Measurements from ENCODE around the gene SYT13.
A peak's percentile ranks its signal among the peaks of the same experiment; 100 is the strongest.

The SYT13 gene

GRCh38 chr11:45305874-45306623 is 19.9 kb upstream of the SYT13 start:
- no peak for DNase-seq

DNA sequence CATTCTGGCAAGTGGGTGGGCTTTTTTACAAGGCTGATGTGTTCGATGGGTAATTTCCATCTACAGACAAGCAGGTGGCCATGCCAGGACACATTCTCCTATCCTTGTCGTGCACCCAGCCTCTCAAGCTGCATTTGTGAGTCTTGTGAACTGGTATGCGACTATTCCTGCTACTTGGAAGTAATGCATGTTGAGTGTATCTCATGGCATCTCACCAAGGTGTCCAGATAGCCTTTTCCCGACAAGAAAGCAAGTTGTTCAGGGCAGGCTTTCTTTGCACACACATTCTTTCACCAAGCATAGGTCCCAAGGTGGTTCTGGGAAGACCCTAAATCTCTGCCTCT is 18.8 kb upstream of the SYT13 start:
- no peak for DNase-seq

DNA sequence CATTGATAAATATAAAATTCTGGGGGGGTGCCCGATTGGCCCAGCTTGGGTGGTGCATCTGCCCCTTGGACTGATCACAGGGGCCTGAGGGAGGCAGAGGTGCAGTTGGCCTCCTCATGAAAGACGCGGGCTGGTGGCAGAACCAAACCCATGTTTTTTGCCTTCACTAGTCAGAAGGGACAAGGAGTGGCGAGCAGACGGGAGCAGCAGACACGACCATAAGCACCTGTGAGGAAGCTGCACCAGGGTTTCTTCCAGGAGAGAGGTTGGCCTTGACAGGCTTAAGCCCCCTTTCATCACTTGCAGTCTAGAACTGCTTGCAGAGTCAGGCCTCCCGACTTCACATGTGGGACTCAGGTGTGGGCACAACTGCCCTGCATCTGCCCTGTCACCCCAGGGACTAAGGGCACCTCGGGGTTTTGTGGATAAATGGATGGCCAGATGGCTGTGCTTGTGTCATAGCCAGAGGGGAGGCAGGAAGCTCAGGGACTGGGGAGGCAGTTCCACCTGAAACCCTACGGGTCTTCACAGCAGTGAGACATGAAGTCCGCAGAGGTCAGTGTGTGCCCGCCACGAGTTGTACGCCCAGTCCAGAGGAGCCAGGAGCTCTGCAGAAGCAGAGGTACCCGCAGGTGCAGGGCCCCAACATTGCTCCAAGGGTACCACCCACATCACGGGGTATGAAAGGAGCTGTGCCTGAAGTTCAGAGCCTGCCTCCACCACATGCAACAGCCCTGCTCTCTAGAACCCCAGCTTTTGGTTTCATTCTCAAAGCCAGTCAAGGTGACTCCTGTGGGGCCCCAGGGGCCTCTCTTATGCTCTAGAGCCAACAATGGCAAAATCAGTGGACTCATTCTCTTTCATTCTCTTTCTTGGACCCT is 18.2 kb upstream of the SYT13 start:
- DNase-seq, result no peak

DNA sequence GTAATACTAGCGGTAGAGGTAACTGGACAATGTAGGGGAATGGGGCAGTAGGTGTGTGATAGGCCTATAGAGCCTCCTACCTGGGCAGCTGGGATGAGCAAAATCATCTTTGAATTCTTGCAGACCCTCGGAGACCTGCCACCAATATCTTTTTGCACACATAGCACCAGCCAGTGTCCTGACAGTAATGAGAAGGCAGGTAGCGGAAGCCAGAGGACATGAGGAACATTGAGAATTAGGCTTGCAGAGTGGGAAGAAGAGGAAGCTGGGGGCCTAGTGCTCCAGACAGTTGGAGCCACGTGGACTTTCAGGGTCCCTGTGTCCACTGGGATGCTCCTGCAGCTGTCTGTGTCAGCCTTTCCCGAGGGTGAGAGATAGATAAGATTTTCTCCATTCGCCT is 17.2 kb upstream of the SYT13 start:
- DNase-seq, result no peak

DNA sequence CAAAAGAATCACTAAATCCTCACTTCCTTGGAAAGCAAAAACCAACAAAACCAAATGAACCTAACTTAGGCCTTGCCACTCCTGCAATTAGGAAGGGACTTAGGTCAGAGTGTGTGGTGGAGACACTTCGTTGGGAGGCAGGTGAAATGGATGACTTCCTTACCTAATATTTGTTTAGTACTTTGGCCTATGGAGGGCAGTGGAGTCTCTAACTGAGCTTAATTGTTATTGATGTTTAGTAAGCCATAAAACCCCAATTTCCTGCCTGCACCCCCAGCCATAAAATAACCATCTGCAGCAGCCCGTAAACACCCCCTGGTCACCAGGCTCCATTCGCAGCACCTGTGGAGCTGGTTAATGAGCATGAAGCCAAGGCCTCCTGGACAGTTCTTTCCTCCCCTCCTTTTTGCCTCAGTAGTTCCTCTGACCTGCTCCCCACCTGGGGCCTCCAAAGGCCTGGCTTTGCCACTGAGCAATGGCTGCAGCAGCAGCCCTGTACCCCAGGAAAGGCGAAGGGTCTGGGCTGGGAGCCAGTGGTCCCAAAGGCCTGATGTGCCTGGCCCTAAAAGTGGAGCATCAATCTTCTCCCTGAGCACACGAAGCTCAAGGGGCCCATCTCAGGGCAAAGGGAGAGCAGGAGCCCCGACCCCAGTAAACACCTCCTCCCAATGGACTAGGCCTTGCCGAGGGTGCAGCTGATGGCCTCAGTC is 15.6 kb upstream of the SYT13 start:
- DNase-seq, result no peak

- DNase-seq, result no peak
Observed at GRCh38 chr11:45300715-45301114, 14.6 kb upstream of the SYT13 start.

GRCh38 chr11:45298718-45299117 is 12.6 kb upstream of the SYT13 start:
- no peak for DNase-seq

DNA sequence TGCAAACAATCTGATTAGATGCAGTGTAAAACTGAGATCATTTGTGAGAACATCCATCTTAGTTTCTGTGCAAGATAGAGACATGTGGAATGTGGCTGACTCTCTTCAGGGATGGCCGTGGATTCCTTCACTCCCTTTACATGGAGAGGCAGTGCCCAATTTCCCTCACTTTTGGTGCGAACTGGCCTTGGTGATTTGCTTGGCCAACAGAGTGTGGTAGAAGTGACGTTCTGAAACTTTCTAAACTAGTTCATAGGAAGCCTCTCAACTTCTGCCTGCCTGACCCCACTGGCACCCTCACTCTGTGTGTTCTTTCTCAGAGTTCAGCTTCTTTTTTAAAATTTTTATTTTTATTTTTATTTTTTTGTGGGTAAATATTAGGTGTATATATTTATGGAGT is 9.9 kb upstream of the SYT13 start:
- DNase-seq, result no peak

DNA sequence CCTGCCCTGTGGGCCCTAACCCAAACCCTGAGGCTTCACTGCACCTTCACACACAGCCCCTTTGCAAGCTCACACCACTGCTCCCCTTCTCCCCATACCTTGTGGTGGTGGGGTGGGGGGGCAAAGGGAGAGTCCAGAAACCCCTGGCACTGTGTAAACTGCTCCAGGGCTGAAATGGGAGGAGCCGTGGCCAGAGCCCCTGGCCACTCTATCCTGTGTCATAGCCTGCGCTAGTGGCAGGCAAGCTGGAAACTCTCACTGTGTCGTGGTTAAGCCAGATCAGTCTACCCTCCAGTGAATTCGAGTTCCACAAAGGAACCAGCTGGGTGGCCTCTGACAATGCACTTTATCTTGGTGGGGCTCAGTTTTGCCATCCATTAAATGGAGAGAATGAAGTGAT is 8.4 kb upstream of the SYT13 start:
- no peak for DNase-seq

DNA sequence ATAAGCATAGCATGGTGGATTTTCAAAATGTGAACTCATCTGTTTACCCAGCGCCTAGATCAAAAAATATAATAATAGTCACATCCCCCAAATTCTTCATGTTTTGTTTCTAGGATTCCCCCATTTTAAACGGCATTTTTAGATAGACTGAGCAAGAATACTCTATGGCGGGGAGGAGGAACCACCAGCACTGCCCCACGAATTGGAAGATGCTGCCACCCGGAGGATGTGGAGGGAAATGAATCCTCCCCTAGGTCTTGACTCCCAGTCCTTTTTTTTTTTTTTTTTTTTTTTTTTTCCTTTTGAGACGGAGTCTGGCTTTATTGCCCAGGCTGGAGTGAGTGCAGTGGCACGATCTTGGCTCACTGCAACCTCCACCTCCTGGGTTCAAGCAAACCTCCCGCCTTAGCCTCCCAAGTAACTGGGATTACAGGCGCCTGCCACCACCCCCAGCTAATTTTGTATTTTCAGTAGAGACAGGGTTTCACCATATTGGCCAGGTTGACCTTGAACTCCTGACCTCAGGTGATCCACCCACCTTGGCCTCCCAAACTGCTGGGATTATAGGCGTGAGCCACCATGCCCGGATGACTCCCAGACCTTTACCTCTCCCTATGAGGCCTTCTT is 7.5 kb upstream of the SYT13 start:
- peak; percentile 78 for DNase-seq

DNA sequence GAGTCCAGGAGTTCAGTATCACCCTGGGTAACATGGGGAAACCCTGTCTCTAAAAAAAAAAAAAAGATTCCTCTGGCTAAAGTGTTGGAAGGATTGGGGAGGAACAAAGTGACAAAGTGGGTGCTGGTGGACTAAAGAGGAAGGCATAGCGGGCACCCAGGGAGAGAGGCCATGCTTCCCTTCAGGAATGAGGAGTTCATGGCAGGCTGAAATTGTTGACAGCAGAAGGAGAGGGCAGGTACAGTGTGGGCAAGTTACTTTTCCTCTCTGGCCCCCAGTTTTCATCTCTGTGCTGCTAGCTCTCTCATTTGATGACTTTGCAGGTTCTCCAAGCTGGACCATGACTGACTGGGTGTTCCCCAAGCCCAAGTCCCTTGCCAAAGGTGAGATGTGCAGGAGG is 4.4 kb upstream of the SYT13 start:
- no peak for DNase-seq

DNA sequence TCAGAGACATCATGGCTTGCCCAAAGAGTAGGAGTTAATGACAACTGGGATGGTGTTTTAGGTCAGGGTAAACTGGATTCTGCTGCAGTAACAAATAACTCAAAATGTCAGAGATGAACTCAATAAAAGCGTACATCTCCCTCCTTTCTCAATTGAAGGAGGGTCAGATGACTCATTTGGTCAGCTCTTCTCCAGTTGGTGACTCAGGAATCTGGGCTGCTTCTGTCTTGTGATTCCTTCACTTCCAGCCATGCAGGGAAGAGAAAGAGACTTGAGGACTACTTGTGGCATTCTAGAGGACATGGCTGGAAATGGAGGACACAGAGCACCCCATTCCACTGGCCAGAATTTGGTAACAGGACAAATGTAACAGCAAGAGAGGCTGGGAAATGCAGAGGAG is 3.2 kb upstream of the SYT13 start:
- DNase-seq, result no peak

DNA sequence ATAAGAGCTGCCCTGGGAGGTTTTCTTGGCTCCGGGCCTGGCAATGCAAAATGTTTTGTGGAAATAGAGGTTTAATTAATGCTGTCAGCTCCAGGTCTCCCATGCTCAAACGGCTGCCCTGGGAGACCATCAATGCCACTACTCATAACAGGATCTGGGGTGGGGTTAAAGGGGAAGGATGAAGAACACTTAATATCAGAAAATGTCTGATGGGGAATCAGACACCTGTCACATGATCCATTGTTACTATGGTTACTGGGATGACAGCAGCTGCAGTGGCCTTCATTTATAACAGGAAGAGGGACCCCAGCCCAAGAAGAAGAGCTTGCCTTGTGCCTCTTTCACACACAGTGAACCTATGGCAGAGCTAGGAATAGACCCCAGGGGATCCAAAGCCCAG is 2.2 kb upstream of the SYT13 start:
- peak; percentile 50 for DNase-seq

DNA sequence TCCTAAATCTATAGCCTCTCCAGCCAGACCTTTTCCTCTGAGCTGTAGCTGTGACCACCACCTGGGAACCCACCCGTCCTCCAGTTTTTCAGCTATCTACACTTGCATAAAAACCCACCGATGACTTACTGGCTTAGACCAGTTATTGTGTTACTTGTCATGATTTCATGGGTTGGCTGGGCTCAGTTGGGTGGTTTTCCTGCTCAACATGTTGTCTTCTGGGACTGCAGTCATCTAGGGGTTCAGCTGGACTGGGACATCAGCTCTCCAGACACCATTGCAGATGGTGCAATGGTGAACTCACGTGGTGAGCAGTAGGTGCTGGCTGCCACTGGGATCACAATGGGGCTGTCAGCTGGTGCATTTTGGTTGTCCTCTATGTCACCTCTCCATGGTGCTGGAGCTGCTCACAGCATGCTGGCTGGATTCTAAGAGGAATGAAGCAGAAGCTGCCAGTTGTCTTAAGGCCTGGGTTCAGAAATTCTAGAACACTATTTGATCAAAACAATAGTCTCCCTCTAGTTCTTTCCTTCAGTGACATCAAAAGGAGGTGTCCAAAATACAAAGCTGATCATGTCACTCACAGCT is 1.3 kb upstream of the SYT13 start:
- no peak for DNase-seq

- no peak for DNase-seq
Observed at GRCh38 chr11:45285250-45285828, 802 bp downstream of the SYT13 start.

- DNase-seq, result no peak
Observed at GRCh38 chr11:45282081-45282480, 4.1 kb downstream of the SYT13 start.

GRCh38 chr11:45280449-45280848 is 5.7 kb downstream of the SYT13 start:
- peak; percentile 93 for DNase-seq

DNA sequence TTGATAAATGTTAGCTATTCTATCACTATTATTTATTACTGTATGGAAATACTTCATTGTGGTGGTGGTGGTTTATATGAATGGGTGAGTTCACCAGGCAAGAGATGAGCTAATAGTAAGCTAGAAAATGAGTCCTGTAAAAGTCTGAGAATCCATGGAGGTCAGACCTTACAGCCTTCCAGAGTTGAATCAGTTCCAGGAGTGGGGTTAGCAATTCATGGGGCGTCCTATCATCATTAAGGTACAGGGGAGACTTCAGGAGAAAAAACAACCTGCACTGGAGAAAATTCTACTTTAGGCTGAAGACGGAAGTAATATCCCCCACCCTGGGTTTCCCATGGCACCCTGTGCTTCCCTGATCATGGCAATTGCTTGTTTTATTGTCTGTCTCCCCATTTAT is 6.5 kb downstream of the SYT13 start:
- no peak for DNase-seq

DNA sequence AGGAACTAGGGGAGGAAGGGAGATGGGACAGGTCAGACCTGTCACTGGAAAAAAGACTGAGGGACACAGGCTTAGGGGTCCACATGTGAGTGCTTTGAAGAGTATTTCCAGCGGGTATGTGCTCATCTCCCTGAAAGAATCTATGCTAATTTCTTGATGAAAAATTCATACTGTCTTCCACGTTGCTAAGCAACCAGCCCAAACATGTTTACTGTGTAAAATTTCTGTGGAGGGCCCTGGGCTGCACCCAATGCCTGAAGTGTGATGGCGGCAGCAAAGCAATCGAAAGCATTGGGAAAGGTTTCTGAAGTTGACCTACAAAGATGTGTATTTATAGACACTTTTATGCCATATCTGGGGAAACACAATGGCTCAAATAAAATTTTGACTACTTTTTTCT is 7.4 kb downstream of the SYT13 start:
- DNase-seq, result no peak

DNA sequence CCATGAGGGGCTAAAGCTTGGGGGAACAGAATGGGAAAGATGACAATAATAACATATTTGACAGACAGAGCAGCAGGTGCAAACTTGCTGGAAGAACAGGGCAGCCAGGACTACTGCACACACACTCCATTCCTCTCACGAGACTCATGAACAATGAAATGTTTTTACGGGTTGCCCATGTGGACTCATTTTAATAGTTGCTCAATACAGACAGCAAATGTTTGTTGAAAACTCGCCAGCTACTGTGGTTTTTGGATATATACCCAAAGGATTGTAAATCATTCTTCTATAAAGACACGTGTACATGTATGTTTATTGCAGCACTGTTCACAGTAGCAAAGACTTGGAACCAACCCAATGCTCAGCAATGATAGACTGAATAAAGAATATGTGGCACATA is 10.3 kb downstream of the SYT13 start:
- DNase-seq, result peak; percentile 46

- no peak for DNase-seq
Observed at GRCh38 chr11:45274206-45274605, 11.9 kb downstream of the SYT13 start.

DNA sequence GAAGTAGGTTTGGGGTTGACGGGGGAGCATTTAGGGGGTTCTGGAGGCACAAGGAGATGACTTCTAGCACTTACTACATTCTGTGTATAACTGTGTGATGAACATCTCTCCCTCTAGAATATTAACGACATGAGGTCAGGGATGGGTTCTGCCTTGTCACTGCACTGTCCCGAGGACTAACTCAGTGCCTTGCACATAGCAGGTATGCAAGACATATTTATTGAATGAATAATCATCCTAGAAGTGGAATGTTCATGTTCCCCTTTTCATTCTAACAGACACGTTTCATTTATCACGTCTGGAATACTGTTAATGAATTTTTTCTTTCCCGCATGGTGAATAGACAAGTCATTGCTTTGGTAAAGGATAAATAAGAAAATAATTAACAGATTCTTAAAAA is 12.6 kb downstream of the SYT13 start:
- DNase-seq, result no peak

GRCh38 chr11:45272701-45273100 is 13.4 kb downstream of the SYT13 start:
- no peak for DNase-seq

All from NCI-H1092 (cell line).